Measurements from ENCODE around the gene THADA.

- TF ChIP-seq CTCF (IDR thresholded peaks at IDR 0.05; ENCODE audit: insufficient read depth, low read length) (no peak), POLR2AphosphoS5 (IDR thresholded peaks at IDR 0.05; ENCODE audit: low read depth) (no peak), GABPA (IDR thresholded peaks at IDR 0.05; ENCODE audit: low read depth) (no peak)
Measured at GRCh38 chr2:43438342-43438741, 157.5 kb downstream of the THADA start.

Measured in HL-60 (cell line).